Testis (tissue), 3 donors: ENCODE results near the gene NECTIN1. TPM values are rescaled to one million over a fixed set of nuclear protein-coding genes. Genes with fewer than 3 reads are reported as not detected.

Experiments
- DNase-seq: peaks from one replicate; pipeline ENCODE4 v3.0.0-alpha.2; 2019
- H3K27ac ChIP-seq, 2 donors: fragments of 200-600 bp; sonication (generic); one replicate each; pipeline ENCODE4 v1.5.1; 2019
- H3K27me3 ChIP-seq: fragments of 200-600 bp; sonication (generic); one replicate; pipeline ENCODE4 v1.5.1; 2019
- H3K36me3 ChIP-seq: fragments of 200-600 bp; sonication (generic); one replicate; pipeline ENCODE4 v1.5.1; 2017; ENCODE audit warnings: low read depth; ENCODE audit errors: missing control alignments
- H3K4me1 ChIP-seq: fragments of 200-600 bp; sonication (generic); one replicate; pipeline ENCODE4 v1.5.1; 2019
- H3K4me3 ChIP-seq, 2 donors: fragments of 200-600 bp; sonication (generic); one replicate each; pipeline ENCODE4 v1.5.1; 2017 to 2019
- H3K9me3 ChIP-seq: fragments of 200-600 bp; sonication (generic); one replicate; pipeline ENCODE4 v1.5.1; 2017
- POLR2A ChIP-seq: fragments of 450-650 bp; IDR thresholded peaks from one replicate; pipeline ENCODE4 v1.6.1; 2017; ENCODE audit warnings: antibody characterized with exemption, mild to moderate bottlenecking, moderate library complexity
- WGBS, 2 donors: methylation state at CpG; one replicate each; pipeline ENCODE4 v1.1.5; 2018; 5-methylcytosine and 5-hydroxymethylcytosine counted together
- intact Hi-C: fragments of 100-400 bp; cut with DNase I; formaldehyde crosslinking; loops from one replicate; pipeline ENCODE4 v1.15.1; 2023; ENCODE audit warnings: low total_unique reads
- polyA plus RNA-seq: library from polyadenylated mRNA; stranded (reverse); fragments of 350-450 nt; fragmentation: Illumina TruSeq; extraction: RNeasy Lipid Tissue Mini Kit (QIAGEN cat#74804); gene quantifications from one replicate; pipeline ENCODE4 v1.2.3, GENCODE V29; 2014; ENCODE audit warnings: low read depth, low replicate concordance; ENCODE audit not compliant: insufficient read depth
- total RNA-seq, 2 donors: library from RNA; depleted of rRNA; stranded (reverse); fragments of >200 nt; gene quantifications; one replicate each; pipeline ENCODE4 v1.2.3, GENCODE V29; 2016
- TF ChIP-seq, protein P1 (sequence below), 3 experiments: fragments of 450-650 bp in 2 of 3; fragments of 200-600 bp in 1 of 3; sonication (generic) in 1 of 3; IDR thresholded peaks; one replicate each; pipeline ENCODE4 v1.5.1; 2016 to 2019; ENCODE audit warnings: antibody characterized with exemption in 3 of 3, mild to moderate bottlenecking in 2 of 3, moderate library complexity in 1 of 3

The NECTIN1 gene
- total and polyA plus RNA-seq, 3 donors from 2014 or later, result 5.2 to 5.4 (median 5.2) TPM

DNA sequence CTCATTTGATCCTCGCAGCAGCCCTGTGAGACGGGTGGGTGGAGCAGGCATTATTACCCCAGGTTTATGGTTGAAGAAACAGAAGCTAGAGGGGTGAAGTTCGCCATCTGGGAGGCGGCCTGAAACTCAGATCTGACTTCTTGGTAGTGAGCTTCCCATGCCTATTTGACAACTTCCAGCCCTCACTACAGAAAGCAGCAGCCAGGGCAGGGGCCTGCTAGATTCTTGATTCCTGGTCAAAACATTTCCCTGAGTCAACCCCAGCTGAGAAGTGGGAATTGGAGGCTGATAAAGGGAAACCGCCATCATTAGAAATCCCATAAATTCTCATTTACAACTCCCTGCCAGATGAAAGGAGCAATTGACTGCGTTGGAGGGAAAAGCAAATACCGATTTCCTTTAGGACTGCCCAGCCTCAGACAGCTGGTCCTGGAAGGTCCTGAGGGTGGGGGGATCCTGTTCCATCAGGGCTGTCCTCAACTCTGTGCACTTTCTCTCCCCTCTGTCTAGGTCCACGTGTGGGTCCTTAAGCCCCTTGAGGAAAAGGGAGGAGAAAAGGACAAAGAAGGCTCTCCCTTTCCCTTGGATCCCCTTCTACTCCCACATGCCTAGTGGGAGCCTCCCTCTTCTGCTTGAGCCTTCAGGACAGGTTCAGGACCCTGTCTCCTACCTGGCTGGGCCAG lies 10.2 kb upstream of the NECTIN1 start:
- WGBS, 2 donors, result 64 to 67% methylated on average over 8 of the region's 8 CpGs
- DNase-seq, result no peak
- H3K4me3 ChIP-seq, result no peak overlapping the region
- no peak overlapping the region for H3K27ac ChIP-seq
- H3K4me1 ChIP-seq, result peaks cover 5% of the 10 kb centered on the region
- intact Hi-C loops, result no loop called here
- no peak for TF ChIP-seq POLR2A
- TF ChIP-seq, protein P1, sequence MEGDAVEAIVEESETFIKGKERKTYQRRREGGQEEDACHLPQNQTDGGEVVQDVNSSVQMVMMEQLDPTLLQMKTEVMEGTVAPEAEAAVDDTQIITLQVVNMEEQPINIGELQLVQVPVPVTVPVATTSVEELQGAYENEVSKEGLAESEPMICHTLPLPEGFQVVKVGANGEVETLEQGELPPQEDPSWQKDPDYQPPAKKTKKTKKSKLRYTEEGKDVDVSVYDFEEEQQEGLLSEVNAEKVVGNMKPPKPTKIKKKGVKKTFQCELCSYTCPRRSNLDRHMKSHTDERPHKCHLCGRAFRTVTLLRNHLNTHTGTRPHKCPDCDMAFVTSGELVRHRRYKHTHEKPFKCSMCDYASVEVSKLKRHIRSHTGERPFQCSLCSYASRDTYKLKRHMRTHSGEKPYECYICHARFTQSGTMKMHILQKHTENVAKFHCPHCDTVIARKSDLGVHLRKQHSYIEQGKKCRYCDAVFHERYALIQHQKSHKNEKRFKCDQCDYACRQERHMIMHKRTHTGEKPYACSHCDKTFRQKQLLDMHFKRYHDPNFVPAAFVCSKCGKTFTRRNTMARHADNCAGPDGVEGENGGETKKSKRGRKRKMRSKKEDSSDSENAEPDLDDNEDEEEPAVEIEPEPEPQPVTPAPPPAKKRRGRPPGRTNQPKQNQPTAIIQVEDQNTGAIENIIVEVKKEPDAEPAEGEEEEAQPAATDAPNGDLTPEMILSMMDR (IDR thresholded peaks at IDR 0.05), result no peak
- no peaks in the 10 kb centered on the region for H3K9me3 ChIP-seq
- H3K36me3 ChIP-seq, result no peaks in the 10 kb centered on the region
- no peaks in the 10 kb centered on the region for H3K27me3 ChIP-seq

DNA sequence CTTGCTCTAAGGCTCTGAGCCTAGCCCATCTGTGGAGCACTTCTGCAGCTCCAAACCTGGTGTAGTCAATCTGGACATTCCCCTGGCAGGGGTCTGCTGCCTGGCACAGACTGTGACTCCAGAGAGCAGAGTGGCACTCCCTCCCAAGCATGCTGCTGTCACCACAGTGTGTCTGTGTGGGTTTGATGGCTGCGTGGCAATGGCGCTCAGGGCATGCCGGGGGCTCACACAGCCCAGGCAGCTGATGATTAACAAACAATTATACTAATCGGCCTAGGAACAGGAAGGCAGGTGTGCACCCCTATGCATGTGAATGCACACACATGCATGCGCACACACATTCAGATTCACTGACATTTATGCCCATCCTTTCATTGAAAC lies 9.0 kb upstream of the NECTIN1 start:
- Histone ChIP-seq H3K9me3 (no peaks in the 10 kb centered on the region), H3K27me3 (no peaks in the 10 kb centered on the region), H3K4me1 (peaks cover 5% of the 10 kb centered on the region), H3K27ac (no peak overlapping the region), H3K4me3 (no peak overlapping the region), H3K36me3 (no peaks in the 10 kb centered on the region)
- no peak for TF ChIP-seq POLR2A
- intact Hi-C loops, result no loop called here
- no peak for DNase-seq
- WGBS, 2 donors, result 99 to 100% methylated on average over 5 of the region's 5 CpGs

DNA sequence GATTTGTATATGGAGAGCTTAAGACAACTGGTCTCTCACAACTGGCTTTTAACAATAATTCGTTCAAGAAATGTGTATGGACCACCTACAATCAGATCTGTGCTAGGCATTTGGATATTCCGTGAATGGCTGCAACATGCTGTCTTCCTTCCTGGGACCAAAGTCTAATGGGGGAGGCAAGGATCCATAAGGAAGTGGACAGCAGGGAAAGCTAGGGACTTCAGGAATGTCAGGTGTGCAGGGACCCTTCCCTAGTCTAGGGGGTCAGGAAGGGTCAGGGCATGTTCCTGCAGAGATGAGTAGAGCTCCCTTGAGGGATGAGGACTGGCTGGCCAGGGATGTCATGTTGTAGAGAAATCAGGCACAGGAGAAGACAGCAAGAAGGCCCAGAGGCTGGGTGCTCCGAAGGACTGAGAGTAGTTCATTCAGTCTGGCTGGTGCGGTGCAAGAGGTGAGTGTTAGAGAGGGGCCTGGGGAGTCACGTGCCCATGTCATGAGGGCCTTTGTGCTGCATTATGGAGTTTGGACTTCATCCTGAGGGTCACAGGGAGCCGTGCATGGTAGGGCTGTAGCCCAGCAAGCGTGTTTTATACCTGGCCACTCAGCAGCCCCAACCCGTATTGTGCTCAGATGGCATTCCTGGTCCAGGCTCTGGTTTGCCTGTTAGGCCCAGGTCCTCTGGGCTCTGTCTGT lies 8.5 kb upstream of the NECTIN1 start:
- H3K27me3 ChIP-seq, result no peaks in the 10 kb centered on the region
- H3K4me3 ChIP-seq, result no peak overlapping the region
- TF ChIP-seq, protein P1 (IDR thresholded peaks at IDR 0.05), result no peak
- TF ChIP-seq POLR2A, result no peak
- H3K36me3 ChIP-seq, result no peaks in the 10 kb centered on the region
- H3K9me3 ChIP-seq, result no peaks in the 10 kb centered on the region
- no peak for DNase-seq
- peaks cover 5% of the 10 kb centered on the region for H3K4me1 ChIP-seq
- intact Hi-C loops, result no loop called here
- WGBS, 2 donors, result 91 to 95% methylated on average over 7 to 8 of the region's 8 CpGs
- H3K27ac ChIP-seq, result no peak overlapping the region

DNA sequence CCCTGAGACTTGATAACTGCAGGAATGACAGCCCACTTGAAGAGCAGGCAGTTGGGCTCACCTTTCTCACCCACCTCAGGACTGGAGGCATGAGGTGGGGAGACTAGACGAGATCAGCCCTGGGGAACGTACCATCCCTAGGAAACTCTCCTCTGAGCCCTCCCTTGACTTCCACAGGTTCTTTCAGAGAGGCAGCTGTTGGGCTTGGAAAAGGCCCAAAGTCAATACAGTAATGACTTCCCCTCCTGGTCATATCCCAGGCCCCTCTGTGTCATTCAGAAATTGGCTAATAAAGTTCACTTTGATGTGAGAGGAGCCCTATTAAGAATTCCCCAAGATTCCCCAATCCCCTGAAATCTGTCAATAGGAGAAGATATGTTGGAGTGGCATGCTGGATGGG lies 5.8 kb upstream of the NECTIN1 start:
- Histone ChIP-seq H3K36me3 (no peaks in the 10 kb centered on the region), H3K27ac (no peak overlapping the region), H3K4me3 (no peak overlapping the region), H3K27me3 (no peaks in the 10 kb centered on the region), H3K9me3 (no peaks in the 10 kb centered on the region), H3K4me1 (peaks cover 5% of the 10 kb centered on the region)
- intact Hi-C loops, result no loop called here
- 84 to 91% methylated on average over 2 of the region's 2 CpGs for WGBS, 2 donors
- no peak for TF ChIP-seq POLR2A
- TF ChIP-seq, protein P1 (IDR thresholded peaks at IDR 0.05), result no peak
- no peak for DNase-seq

DNA sequence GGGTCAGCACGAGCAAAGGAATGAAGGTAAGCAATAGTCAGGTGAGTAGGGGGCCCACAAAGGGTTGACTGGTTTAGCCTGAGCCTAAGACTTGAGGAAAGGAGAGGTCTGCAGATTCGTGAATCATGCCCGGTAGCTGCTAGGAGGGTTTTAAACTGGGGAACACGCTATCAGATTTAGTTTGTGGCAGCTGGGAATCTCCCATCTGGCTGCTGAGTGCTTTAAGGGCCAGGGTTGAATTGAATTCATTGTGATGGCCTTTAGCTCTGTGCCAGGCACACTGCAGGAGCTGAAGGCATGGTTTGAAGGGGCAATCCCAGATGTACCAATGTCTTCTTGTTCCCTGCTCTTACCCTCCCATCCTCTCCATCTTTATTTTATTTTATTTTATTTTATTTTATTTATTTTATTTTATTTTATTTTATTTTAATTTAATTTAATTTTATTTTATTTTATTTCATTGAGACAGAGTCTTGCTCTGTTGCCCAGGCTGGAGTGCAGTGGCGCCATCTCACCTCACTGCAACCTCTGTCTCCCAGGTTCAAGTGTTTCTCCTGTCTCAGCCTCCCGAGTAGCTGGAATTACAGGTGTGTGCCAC lies 1.9 kb upstream of the NECTIN1 start:
- DNase-seq, result no peak
- intact Hi-C loops, result no loop called here
- no peaks in the 10 kb centered on the region for H3K27me3 ChIP-seq
- WGBS, 2 donors, result 55 to 57% methylated on average over 6 of the region's 6 CpGs
- H3K4me1 ChIP-seq, result peaks cover 21% of the 10 kb centered on the region
- TF ChIP-seq, protein P1 (IDR thresholded peaks at IDR 0.05), result no peak
- no peak for TF ChIP-seq POLR2A
- H3K4me3 ChIP-seq, result no peak overlapping the region
- no peaks in the 10 kb centered on the region for H3K36me3 ChIP-seq
- no peaks in the 10 kb centered on the region for H3K9me3 ChIP-seq
- no peak overlapping the region for H3K27ac ChIP-seq
